Measurements from ENCODE around the gene HINFP. TPM values are rescaled to one million over a fixed set of nuclear protein-coding genes. Genes with fewer than 3 reads are reported as not detected.

HINFP gene
- total RNA-seq, 3 donors from 2014 or later, result 37.2 to 58.1 (median 42.2) TPM

GRCh38 chr11:119168471-119169281 is 47.3 kb downstream of the HINFP start, which contains the start of gene NLRX1:
Gene NLRX1, plus strand, starts transcription at chr11:119168725. Its CDS starts 2,679 bp downstream, at chr11:119171404.
- peak; percentile 88 to 89 (median 89) for DNase-seq
- Histone ChIP-seq H3K4me3 (peak within 1 kb of the TSS; percentile 74), H3K9me3 (no peaks in the 10 kb centered on the region), H3K36me3 (ENCODE audit: low read depth) (no peaks in the 10 kb centered on the region), H3K4me1 (ENCODE audit: low read depth) (no peaks in the 10 kb centered on the region)
- intact Hi-C loops (cut with DNase I, micrococcal nuclease), result no loop called here
- peak; percentile 94 for TF ChIP-seq CTCF (IDR thresholded peaks at IDR 0.05)
- ATAC-seq, result peak; percentile 98

GRCh38 chr11:119169282-119169719 is 47.9 kb downstream of the HINFP start:
- Histone ChIP-seq H3K4me3 (peak overlapping the region; percentile 74), H3K9me3 (no peaks in the 10 kb centered on the region), H3K36me3 (ENCODE audit: low read depth) (no peaks in the 10 kb centered on the region), H3K4me1 (ENCODE audit: low read depth) (no peaks in the 10 kb centered on the region)
- intact Hi-C loops (cut with DNase I, micrococcal nuclease), result no loop called here
- ATAC-seq, result peak; percentile 48
- TF ChIP-seq CTCF (IDR thresholded peaks at IDR 0.05), result no peak
- peak in 1 of 3 donors; percentile 55 for DNase-seq

- intact Hi-C loops (cut with DNase I, micrococcal nuclease), result no loop called here
- Histone ChIP-seq H3K4me1 (ENCODE audit: low read depth) (no peaks in the 10 kb centered on the region), H3K36me3 (ENCODE audit: low read depth) (no peaks in the 10 kb centered on the region), H3K4me3 (no peak overlapping the region), H3K9me3 (no peaks in the 10 kb centered on the region)
- ATAC-seq (no peak), DNase-seq (no peak)
- TF ChIP-seq CTCF (IDR thresholded peaks at IDR 0.05), result no peak
Measured at GRCh38 chr11:119172513-119172912, 51.1 kb downstream of the HINFP start.

GRCh38 chr11:119173453-119173852 is 52.1 kb downstream of the HINFP start:
- ATAC-seq, result no peak

GRCh38 chr11:119175493-119176077 is 54.2 kb downstream of the HINFP start:
- H3K9me3 ChIP-seq, result no peaks in the 10 kb centered on the region
- ATAC-seq (peak; percentile 35), DNase-seq (no peak)
- no peak for TF ChIP-seq CTCF (IDR thresholded peaks at IDR 0.05)
- no peaks in the 10 kb centered on the region for H3K4me1 ChIP-seq (ENCODE audit: low read depth)
- H3K4me3 ChIP-seq, result no peak overlapping the region
- no peaks in the 10 kb centered on the region for H3K36me3 ChIP-seq (ENCODE audit: low read depth)
- intact Hi-C loops (cut with DNase I, micrococcal nuclease), result no loop called here

More at GRCh38 chr11:119173453-119173852, 52.1 kb downstream of the HINFP start:
- no peaks in the 10 kb centered on the region for H3K4me1 ChIP-seq (ENCODE audit: low read depth)
- no peaks in the 10 kb centered on the region for H3K9me3 ChIP-seq
- TF ChIP-seq CTCF (IDR thresholded peaks at IDR 0.05), result no peak
- DNase-seq, result no peak
- intact Hi-C loops (cut with DNase I, micrococcal nuclease), result no loop called here
- H3K4me3 ChIP-seq, result no peak overlapping the region
- H3K36me3 ChIP-seq (ENCODE audit: low read depth), result no peaks in the 10 kb centered on the region

All from mucosa of descending colon (tissue), 3 donors.